ENCODE measurements around the gene CDC42EP4.

DNA sequence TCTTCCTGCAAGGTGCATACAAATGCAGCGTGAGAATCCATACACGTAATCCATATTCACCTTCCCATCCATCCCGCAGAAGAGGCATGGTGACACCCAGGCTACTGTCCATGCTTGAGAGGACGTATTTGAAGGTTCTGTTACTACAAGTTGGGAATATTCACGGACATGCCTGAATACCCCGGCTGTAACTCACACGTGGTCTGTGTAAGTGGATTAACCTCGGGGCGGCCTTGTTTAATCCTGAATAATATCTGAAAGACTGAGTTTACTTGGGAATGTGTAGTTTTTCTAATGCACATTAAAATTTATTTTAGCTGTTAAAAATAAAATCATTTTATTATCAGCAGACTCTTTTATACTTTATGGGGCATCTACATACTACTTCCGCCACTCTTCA is 63.3 kb downstream of the CDC42EP4 start:
- TF ChIP-seq CTCF (IDR thresholded peaks at IDR 0.05 in 2 of 3, conservative IDR thresholded peaks at IDR 0.05 in 1 of 3; ENCODE audit: insufficient read depth in 2 of 3, low read depth in 1 of 3, low read length in 3 of 3) (no peak), CBFB (CRISPR knock-in tag; IDR thresholded peaks at IDR 0.05) (no peak)
